Measurements from ENCODE around the gene ABCA1.
A peak's percentile ranks its signal among the peaks of the same experiment; 100 is the strongest.

The ABCA1 gene

DNA sequence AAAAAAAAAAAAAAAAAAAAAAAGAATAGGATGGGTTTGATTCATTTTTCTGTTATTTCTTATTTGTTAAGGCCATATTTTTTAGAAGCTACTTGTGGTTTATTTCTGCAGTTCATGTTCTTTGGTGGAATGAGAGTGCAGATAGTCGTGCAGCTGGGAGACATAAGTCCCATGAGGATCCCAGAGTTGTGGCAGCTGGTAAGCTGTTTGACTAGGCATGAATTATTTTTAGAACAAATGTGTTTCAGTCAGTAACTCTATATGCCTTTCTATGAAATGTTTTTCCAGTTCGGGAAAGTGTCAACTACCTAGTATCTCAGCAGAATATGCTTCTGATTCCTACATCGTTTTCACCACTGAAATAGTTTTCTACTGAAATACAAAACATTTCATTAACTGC is 169.0 kb downstream of the ABCA1 start:
- no peak overlapping the region for H3K4me3 ChIP-seq (ENCODE audit: low read depth, low read length)
- DNase-seq (ENCODE audit: low read depth) = peak; percentile 20
- TF ChIP-seq, protein P1, sequence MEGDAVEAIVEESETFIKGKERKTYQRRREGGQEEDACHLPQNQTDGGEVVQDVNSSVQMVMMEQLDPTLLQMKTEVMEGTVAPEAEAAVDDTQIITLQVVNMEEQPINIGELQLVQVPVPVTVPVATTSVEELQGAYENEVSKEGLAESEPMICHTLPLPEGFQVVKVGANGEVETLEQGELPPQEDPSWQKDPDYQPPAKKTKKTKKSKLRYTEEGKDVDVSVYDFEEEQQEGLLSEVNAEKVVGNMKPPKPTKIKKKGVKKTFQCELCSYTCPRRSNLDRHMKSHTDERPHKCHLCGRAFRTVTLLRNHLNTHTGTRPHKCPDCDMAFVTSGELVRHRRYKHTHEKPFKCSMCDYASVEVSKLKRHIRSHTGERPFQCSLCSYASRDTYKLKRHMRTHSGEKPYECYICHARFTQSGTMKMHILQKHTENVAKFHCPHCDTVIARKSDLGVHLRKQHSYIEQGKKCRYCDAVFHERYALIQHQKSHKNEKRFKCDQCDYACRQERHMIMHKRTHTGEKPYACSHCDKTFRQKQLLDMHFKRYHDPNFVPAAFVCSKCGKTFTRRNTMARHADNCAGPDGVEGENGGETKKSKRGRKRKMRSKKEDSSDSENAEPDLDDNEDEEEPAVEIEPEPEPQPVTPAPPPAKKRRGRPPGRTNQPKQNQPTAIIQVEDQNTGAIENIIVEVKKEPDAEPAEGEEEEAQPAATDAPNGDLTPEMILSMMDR (conservative IDR thresholded peaks at IDR 0.05; ENCODE audit: low read depth, low read length) = no peak

DNA sequence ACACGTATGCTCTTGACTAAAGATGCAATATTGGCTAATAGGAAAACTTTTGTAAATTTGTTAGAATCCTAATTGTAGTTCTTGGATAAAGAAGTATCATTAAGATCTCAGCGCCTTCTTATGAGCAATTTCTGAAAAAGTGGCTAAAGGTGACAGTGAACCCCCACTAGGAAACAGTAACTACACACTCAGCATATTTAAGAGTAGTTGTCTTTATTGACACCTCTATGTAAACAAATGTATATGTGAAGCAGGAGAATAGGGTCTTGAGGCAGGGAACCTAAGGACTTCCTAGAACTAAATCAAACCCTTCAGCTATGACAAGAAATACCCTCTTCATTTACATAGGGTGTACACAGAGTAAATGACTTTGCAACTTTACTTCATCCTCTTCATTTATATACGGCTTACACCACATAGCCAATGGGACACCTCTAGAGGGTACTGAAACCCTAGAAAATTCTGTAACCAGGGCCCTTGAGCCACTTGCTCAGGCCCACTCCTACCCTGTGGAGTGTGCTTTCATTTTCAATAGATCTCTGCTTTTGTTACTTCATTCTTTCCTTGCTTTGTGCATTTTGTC is 177.7 kb downstream of the ABCA1 start:
- H3K4me3 ChIP-seq (ENCODE audit: low read depth, low read length) = no peak overlapping the region
- TF ChIP-seq, protein P1 (conservative IDR thresholded peaks at IDR 0.05; ENCODE audit: low read depth, low read length) = no peak
- no peak for DNase-seq (ENCODE audit: low read depth)

DNA sequence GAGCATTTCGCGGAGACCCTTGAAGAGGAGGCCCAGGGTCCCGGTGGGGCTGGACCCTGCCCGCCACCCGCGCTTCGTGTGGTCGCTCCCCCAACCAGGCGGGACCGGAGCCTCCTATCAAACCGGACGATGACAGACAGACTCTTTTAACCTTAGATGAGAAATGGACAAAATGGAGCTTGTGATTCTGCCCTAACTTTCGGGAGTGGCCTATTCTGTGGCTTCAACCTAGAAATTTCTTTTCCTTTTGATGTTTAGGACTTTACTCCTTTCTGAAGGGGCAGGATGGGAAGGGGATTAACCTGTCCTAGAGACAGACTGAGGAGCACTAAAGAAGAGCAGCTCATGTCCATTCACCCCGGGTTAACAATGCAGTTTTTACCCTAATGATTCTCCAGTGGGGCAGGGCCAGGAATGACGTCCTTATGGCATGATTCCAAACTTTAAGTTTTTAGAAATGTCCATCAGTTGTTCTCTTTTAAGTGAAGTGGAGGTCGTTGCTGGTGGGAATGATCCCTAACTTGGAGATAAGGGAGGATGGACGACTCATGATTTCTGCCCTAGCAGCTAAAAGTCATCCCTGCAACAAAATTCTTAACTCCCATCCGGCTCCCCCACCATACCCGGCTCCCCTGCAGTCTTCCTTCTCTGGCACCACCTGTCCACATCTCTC is 179.5 kb downstream of the ABCA1 start:
- H3K4me3 ChIP-seq (ENCODE audit: low read depth, low read length) = peak overlapping the region; percentile 85
- DNase-seq (ENCODE audit: low read depth) = peak; percentile 43
- TF ChIP-seq, protein P1 (conservative IDR thresholded peaks at IDR 0.05; ENCODE audit: low read depth, low read length) = no peak

DNA sequence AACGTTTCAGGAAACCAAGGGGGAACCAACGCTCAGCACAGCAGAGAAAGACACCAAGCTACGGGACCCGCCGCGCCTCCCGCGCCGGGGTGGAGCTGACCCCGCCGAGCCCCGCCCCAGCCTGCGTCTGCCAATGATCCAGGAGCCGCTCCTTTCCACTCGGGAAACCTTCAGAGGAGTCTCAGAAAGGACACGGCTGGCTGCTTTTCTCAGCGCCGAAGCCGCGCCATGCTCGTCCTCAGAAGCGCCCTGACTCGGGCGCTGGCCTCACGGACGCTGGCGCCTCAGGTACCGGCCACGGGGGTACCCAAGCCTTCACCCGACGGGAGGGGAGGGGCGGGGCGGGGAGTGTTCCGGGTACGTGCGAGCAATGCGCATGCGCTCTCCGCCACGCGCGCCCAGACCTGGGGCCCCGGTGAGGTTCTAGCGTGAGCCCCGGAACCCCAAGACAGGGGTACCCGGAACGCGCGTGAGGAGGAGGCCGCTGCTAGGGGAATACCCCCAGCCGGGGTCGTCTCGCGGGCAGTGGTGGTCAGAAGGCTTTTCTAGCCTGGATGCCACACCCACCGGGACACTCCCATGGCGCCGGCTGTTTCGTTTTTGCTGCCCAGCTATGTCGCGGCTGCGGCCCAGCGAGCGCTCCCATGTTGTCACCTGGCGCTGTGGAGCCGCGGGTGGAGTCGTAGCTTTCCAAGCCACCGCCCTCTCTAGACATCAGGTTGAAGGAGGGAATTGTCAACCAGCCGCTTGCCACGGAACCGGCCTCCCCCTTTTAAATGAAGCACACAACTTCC is 180.2 kb downstream of the ABCA1 start, which contains the start of gene NIPSNAP3A:
Gene NIPSNAP3A, plus strand, starts transcription at position 119 of the 794 bp plus-strand sequence. Its CDS starts 110 bp downstream, at position 229.
- TF ChIP-seq, protein P1 (conservative IDR thresholded peaks at IDR 0.05; ENCODE audit: low read depth, low read length) = no peak
- peak within 1 kb of the TSS; percentile 85 for H3K4me3 ChIP-seq (ENCODE audit: low read depth, low read length)
- peak; percentile 69 for DNase-seq (ENCODE audit: low read depth)

DNA sequence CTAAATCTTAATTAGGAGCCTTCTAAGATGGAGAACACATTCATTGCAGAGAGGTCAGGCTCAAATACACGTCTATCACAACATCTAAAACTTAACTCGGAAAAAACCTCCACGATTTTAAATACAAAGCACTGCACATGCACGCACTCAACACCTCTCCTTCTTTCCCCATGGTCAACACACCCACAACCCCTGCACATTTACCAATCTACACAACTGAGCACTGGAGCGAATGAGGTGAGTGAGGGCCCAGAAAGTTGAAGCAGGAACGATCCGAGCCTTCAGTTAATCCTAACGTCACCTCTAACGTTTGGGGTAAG is 180.8 kb downstream of the ABCA1 start:
- peak overlapping the region; percentile 85 for H3K4me3 ChIP-seq (ENCODE audit: low read depth, low read length)
- DNase-seq (ENCODE audit: low read depth) = no peak
- TF ChIP-seq, protein P1 (conservative IDR thresholded peaks at IDR 0.05; ENCODE audit: low read depth, low read length) = no peak

DNA sequence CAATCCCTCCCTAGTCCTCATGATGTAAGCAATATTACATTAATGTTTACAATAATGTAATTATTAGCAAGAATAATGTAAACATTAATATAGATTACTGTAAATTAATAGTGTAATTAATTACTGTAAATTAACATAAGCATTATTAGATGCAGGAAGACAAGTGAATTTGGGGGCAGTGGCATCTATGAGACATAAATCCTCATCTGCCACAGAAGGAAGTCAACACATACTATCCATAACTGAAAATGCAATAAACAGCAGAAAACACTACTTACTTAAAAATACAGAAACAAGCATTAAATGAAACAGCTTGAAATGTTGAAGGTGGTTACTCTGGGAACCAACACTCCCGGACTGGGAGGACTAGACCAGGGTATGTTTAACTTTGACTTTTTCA is 181.2 kb downstream of the ABCA1 start:
- DNase-seq (ENCODE audit: low read depth) = no peak
- TF ChIP-seq, protein P1 (conservative IDR thresholded peaks at IDR 0.05; ENCODE audit: low read depth, low read length) = no peak
- H3K4me3 ChIP-seq (ENCODE audit: low read depth, low read length) = peak overlapping the region; percentile 85
